ENCODE data around the gene ZPBP2.
"Not testable (repeated sequence)": the region's sequence is repeated elsewhere in the genome, so short reads cannot be mapped to it uniquely, and the experiment has no call there.

The ZPBP2 gene

GRCh38 chr17:39855911-39856649 is 11.9 kb upstream of the ZPBP2 start:
- DNase-seq (ENCODE audit: low spot score), result not testable (repeated sequence)

GRCh38 chr17:39861235-39861634 is 6.8 kb upstream of the ZPBP2 start:
- DNase-seq (ENCODE audit: low spot score), result no peak

- no peak for DNase-seq (ENCODE audit: low spot score)
These were observed 4.6 kb upstream of the ZPBP2 start for GRCh38 chr17:39863244-39863917.

- peak; percentile 70 for DNase-seq (ENCODE audit: low spot score)
These were observed 3.9 kb upstream of the ZPBP2 start, which contains the start of gene IKZF3 for GRCh38 chr17:39863918-39864746. TSS of gene IKZF3 (minus strand) at chr17:39864312. CDS start at chr17:39864126, 186 bp downstream.

GRCh38 chr17:39866013-39866730 is 1.8 kb upstream of the ZPBP2 start:
- DNase-seq (ENCODE audit: low spot score), result no peak

GRCh38 chr17:39867084-39867879 is 720 bp upstream of the ZPBP2 start:
- DNase-seq (ENCODE audit: low spot score), result no peak

GRCh38 chr17:39868554-39868942 is 546 bp downstream of the ZPBP2 start:
- no peak for DNase-seq (ENCODE audit: low spot score)

GRCh38 chr17:39870776-39871175 is 2.8 kb downstream of the ZPBP2 start:
- DNase-seq (ENCODE audit: low spot score), result no peak

- DNase-seq (ENCODE audit: low spot score), result no peak
These were observed 3.8 kb downstream of the ZPBP2 start for GRCh38 chr17:39871801-39872200.

GRCh38 chr17:39872751-39873150 is 4.7 kb downstream of the ZPBP2 start:
- peak; percentile 30 for DNase-seq (ENCODE audit: low spot score)

- DNase-seq (ENCODE audit: low spot score), result not testable (repeated sequence)
These were observed 18.1 kb downstream of the ZPBP2 start for GRCh38 chr17:39886102-39886501.

- no peak for DNase-seq (ENCODE audit: low spot score)
These were observed 19.1 kb downstream of the ZPBP2 start for GRCh38 chr17:39887078-39887477.

GRCh38 chr17:39889200-39889599 is 21.2 kb downstream of the ZPBP2 start:
- peak; percentile 2 for DNase-seq (ENCODE audit: low spot score)

GRCh38 chr17:39894681-39895376 is 26.8 kb downstream of the ZPBP2 start:
- DNase-seq (ENCODE audit: low spot score), result no peak

- no peak for DNase-seq (ENCODE audit: low spot score)
These were observed 30.1 kb downstream of the ZPBP2 start for GRCh38 chr17:39898088-39898487.

GRCh38 chr17:39899215-39899614 is 31.2 kb downstream of the ZPBP2 start:
- no peak for DNase-seq (ENCODE audit: low spot score)

- DNase-seq (ENCODE audit: low spot score), result not testable (repeated sequence)
These were observed 34.0 kb downstream of the ZPBP2 start for GRCh38 chr17:39902027-39902426.

GRCh38 chr17:39903158-39903884 is 35.3 kb downstream of the ZPBP2 start:
- DNase-seq (ENCODE audit: low spot score), result peak; percentile 7

- no peak for DNase-seq (ENCODE audit: low spot score)
These were observed 36.9 kb downstream of the ZPBP2 start for GRCh38 chr17:39904990-39905288.

- no peak for DNase-seq (ENCODE audit: low spot score)
These were observed 40.9 kb downstream of the ZPBP2 start for GRCh38 chr17:39908789-39909352.

Measured in kidney tubule cell (primary cell).